Activated CD4-positive, alpha-beta memory T cell treated with anti-CD3 and anti-CD28 coated beads for 36 hours (primary cell): Measurements from ENCODE around the gene TMCC3. TPM values are rescaled to one million over a fixed set of nuclear protein-coding genes. Genes with fewer than 3 reads are reported as not detected.
A peak's percentile ranks its signal among the peaks of the same experiment; 100 is the strongest.

ENCODE experiments used
- CTCF ChIA-PET: fragments of 350-600 bp; sonication (Branson Sonifier 250); formaldehyde crosslinking; loops from one replicate; lab custom pipeline; 2021; ENCODE audit warnings: antibody characterized with exemption, inconsistent platforms; lab: Charles Lee
- POLR2A ChIA-PET: fragments of 350-600 bp; sonication (Branson Sonifier 250); formaldehyde crosslinking; loops from one replicate; lab custom pipeline; 2021; ENCODE audit warnings: antibody characterized with exemption; lab: Charles Lee
- DNase-seq: peaks from one replicate; pipeline ENCODE4 v3.0.0-alpha.2; 2020
- H3K27ac Mint-ChIP-seq: one replicate; pipeline ENCODE4 v1.8.0; 2021; ENCODE audit warnings: mixed read lengths
- H3K27me3 Mint-ChIP-seq: one replicate; pipeline ENCODE4 v1.8.0; 2021; ENCODE audit warnings: mixed read lengths
- H3K36me3 Mint-ChIP-seq: one replicate; pipeline ENCODE4 v1.8.0; 2021; ENCODE audit warnings: mixed read lengths
- H3K4me1 Mint-ChIP-seq: one replicate; pipeline ENCODE4 v1.8.0; 2021; ENCODE audit warnings: low read depth, mixed read lengths
- H3K4me3 Mint-ChIP-seq: one replicate; pipeline ENCODE4 v1.8.0; 2021; ENCODE audit warnings: mild to moderate bottlenecking, mixed read lengths
- H3K9me3 Mint-ChIP-seq: one replicate; pipeline ENCODE4 v1.8.0; 2021; ENCODE audit warnings: mixed read lengths
- intact Hi-C: fragments of 100-400 bp; cut with micrococcal nuclease; formaldehyde crosslinking; loops from one replicate; pipeline ENCODE4 v1.15.1; 2023
- total RNA-seq, 2 experiments: library from RNA; stranded (reverse); gene quantifications; one replicate each; pipeline ENCODE4 v1.2.3, GENCODE V29; 2021

TMCC3 gene
- total RNA-seq, 2 experiments from 2014 or later = 0.36 to 0.43 TPM

DNA sequence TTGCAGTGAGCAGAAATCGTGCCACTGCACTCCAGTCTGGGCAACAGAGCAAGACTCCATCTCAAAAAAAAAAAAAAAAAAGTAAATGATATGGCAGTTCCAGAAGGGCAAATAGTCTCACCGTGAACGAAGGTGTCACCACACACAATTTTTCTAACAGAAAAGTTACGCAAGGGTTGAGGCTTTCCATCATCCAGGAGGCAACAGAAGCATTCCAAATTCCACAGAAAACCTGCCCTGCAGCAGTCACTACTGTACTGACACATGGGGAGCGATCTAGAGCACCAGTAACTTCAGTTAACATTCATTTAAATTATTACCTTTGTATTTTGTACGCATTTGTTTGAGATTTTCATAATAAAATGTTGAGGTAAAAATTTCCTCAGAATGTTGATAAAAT lies 24.8 kb downstream of the TMCC3 start:
- ChIA-PET POLR2A (no interaction called here), CTCF (no interaction called here)
- Mint-ChIP-seq H3K27me3 (no peaks in the 10 kb centered on the region), H3K36me3 (no peaks in the 10 kb centered on the region), H3K27ac (no peak overlapping the region), H3K4me3 (no peak overlapping the region), H3K9me3 (peaks cover 2% of the 10 kb centered on the region), H3K4me1 (peaks cover 16% of the 10 kb centered on the region)
- DNase-seq = no peak
- intact Hi-C loops = no loop called here

DNA sequence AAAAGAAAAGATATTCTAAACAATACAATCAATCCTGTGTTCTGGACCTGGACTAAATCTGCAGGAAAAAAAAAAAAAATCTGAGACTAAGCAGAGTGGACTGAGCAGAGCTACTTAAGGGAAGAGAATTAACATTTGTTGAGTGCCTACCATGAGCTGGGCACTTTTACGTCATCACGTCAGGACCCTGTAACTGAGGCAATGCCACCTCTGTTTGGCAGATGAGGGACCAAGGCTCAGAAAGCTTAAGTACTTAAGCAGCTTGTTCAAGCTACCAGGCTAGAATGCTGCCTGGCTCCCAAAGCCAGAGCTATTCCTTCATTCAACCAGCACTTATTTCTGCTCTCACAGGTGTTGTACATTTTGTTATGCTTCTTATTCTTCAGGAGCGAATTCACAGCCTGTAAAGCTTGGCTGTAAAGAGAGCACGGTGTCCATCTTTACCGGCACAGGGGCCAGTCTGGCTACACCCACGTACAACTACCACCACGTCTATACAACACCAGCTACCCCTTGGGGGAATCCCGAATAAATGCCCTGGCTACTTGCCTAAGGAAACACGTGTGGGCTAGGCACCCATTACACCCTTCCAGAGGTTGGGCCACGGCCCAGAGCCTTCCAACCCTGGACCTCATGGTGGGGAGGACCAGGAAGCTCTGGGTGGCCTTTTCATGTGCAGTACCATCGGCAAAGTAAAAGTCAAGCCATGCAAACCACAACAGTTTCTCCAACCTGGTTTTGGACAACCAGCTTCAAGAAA lies 27.0 kb downstream of the TMCC3 start:
- CTCF ChIA-PET = interaction anchor here (0.7 to 1.4 kb wide), 3 partner anchors 14 to 19 kb away, joined by 3 to 5 read pairs (median 3); no protein-coding TSS in a partner anchor
- Mint-ChIP-seq H3K36me3 (no peaks in the 10 kb centered on the region), H3K27me3 (no peaks in the 10 kb centered on the region), H3K9me3 (peaks cover 2% of the 10 kb centered on the region), H3K4me1 (peaks cover 22% of the 10 kb centered on the region), H3K27ac (no peak overlapping the region), H3K4me3 (no peak overlapping the region)
- DNase-seq = no peak
- POLR2A ChIA-PET = interaction anchor here (0.6 kb wide), 1 partner anchor 51 kb away, joined by 3 read pairs; no protein-coding TSS in a partner anchor
- intact Hi-C loops = loop anchor here (5.0 kb wide), 1 partner anchor 479 kb away; no protein-coding TSS in a partner anchor

DNA sequence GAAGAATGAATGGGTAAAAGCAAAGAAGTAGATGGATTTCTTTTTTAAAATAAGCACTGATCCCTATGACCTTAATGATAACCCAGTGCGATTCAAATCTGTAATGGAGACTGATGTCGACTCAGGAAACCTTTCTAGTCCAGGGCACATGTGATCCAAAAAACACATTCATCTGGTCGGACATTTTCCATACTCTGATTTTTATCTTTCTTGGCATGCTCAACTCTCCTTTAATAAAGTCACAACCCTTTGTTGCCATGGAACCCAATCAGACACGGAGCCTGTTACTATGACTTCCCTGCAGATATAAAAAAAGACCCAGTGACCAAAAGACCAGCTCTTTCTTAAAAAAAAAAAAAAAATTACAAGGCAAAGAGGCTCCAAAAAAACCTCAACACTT lies 27.9 kb downstream of the TMCC3 start:
- Mint-ChIP-seq H3K27me3 (no peaks in the 10 kb centered on the region), H3K4me3 (no peak overlapping the region), H3K36me3 (no peaks in the 10 kb centered on the region), H3K27ac (no peak overlapping the region), H3K9me3 (peaks cover 2% of the 10 kb centered on the region), H3K4me1 (peaks cover 22% of the 10 kb centered on the region)
- DNase-seq = no peak
- ChIA-PET CTCF (interaction anchor here (0.7 to 1.4 kb wide), 3 partner anchors 13 to 19 kb away, joined by 3 to 5 read pairs (median 3); no protein-coding TSS in a partner anchor), POLR2A (interaction anchor here (1.5 kb wide), 1 partner anchor 18 kb away, joined by 4 read pairs; no protein-coding TSS in a partner anchor)
- intact Hi-C loops = loop anchor here (5.0 kb wide), 1 partner anchor 480 kb away; no protein-coding TSS in a partner anchor

DNA sequence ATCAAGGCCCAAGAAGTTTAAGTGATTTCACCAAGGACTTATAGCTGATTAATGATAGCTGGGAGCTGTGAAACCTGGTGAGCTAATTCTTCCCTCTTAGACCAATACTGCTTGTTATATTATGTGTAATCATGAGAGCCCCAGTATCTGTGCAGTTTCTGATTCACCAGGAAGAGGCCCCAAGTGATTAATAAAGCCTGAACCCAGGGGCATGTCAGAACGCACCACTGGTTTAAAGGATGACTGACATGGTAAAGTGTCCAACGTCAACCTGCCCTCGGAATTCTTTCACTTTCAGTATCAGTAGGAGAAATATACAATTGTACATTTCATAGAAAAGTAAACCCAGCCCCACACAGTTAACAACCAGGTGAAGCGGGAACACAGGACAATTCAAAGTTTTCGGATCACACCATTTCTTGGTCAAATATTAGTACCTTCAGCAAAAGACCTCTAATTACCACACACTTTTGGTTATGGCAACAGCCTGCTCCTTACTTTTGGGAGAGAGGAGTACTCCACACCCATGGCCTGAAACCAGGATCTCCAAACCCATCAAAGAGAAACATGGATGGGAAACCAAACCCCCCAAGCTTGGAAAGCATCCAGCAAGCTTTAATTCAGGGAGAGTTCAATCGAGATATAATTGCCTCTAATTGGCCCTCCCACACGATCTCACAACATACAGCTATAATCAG lies 28.5 kb downstream of the TMCC3 start:
- peak overlapping the region; percentile 56 for H3K27ac Mint-ChIP-seq
- H3K4me1 Mint-ChIP-seq = peaks cover 22% of the 10 kb centered on the region
- peak; percentile 67 for DNase-seq
- CTCF ChIA-PET = interaction anchor here (1.7 to 1.8 kb wide), 2 partner anchors 18 to 19 kb away, joined by 9 read pairs; no protein-coding TSS in a partner anchor
- H3K4me3 Mint-ChIP-seq = peak overlapping the region; percentile 23
- no peaks in the 10 kb centered on the region for H3K36me3 Mint-ChIP-seq
- H3K9me3 Mint-ChIP-seq = peaks cover 2% of the 10 kb centered on the region
- intact Hi-C loops = loop anchor here (1.0 to 5.0 kb wide), 5 partner anchors 18 to 480 kb away; no protein-coding TSS in a partner anchor
- POLR2A ChIA-PET = interaction anchor here (1.0 to 1.5 kb wide), 2 partner anchors 19 to 413 kb away, joined by 3 to 4 read pairs; no protein-coding TSS in a partner anchor
- no peaks in the 10 kb centered on the region for H3K27me3 Mint-ChIP-seq

DNA sequence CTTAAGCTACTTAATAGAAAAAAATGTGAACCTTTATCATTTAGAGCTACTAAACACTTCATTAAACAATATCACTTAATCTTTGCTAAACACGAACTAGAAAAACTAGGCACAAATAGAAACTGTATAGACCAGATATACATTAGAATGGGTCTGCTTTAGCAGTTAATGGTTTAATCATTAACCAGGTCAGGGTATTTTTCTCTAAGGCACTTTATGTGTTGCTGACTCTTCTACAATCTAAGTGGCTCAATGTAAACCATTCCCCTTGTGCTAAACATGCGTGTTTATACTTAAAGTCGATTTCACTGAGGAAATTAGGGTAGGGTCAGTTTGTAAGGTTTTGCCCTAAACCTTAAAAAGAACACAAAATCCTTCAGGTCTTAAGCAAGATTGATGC lies 29.7 kb downstream of the TMCC3 start:
- CTCF ChIA-PET = interaction anchor here (1.7 to 1.8 kb wide), 2 partner anchors 16 to 20 kb away, joined by 9 read pairs; no protein-coding TSS in a partner anchor
- Mint-ChIP-seq H3K4me1 (peaks cover 22% of the 10 kb centered on the region), H3K27me3 (no peaks in the 10 kb centered on the region), H3K27ac (no peak overlapping the region), H3K36me3 (no peaks in the 10 kb centered on the region), H3K9me3 (no peaks in the 10 kb centered on the region), H3K4me3 (no peak overlapping the region)
- POLR2A ChIA-PET = interaction anchor here (0.6 to 0.8 kb wide), 2 partner anchors 16 to 20 kb away, joined by 3 read pairs; no protein-coding TSS in a partner anchor
- intact Hi-C loops = loop anchor here (1.0 to 5.0 kb wide), 5 partner anchors 20 to 482 kb away; no protein-coding TSS in a partner anchor
- no peak for DNase-seq

DNA sequence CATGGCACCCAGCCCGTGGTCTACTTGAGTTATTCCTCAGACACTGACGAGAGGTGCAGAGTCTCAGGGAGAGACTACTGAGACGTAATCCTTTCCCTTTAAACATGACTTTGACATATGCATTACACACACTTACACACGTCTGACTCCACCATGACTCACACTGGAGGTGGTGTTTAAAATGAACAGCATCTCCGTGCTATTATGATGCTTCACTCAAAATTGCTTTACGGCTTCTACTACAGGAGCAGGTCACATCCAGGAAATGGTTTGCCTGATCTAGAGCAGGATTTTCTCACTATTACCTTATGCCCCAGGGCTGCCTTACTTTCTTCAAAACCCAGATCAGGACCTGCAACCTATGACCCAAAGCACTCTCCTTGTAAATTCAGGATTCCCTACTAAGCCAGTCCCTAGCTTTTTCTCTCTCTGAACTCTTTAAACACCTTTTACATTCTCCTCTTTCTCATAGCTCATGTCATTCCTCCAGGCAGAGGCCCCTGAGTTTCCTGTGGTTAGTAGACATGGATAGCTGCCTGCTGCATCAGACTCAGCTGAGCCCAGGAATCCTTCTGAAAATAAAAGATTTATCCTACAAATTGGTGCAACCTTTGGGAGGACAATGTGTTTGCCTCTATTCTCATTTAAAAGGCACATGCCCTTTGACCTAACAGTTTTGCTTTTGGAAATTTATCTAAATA lies 31.2 kb downstream of the TMCC3 start:
- Mint-ChIP-seq H3K27ac (no peak overlapping the region), H3K27me3 (peaks cover 4% of the 10 kb centered on the region), H3K4me3 (no peak overlapping the region), H3K36me3 (no peaks in the 10 kb centered on the region), H3K9me3 (no peaks in the 10 kb centered on the region), H3K4me1 (peaks cover 22% of the 10 kb centered on the region)
- ChIA-PET CTCF (interaction anchor here (0.7 kb wide), 1 partner anchor 11 kb away, joined by 6 read pairs; no protein-coding TSS in a partner anchor), POLR2A (no interaction called here)
- intact Hi-C loops = loop anchor here (5.0 kb wide), 1 partner anchor 383 kb away; the partner anchor contains the start of gene NDUFA12
- DNase-seq = peak; percentile 58

DNA sequence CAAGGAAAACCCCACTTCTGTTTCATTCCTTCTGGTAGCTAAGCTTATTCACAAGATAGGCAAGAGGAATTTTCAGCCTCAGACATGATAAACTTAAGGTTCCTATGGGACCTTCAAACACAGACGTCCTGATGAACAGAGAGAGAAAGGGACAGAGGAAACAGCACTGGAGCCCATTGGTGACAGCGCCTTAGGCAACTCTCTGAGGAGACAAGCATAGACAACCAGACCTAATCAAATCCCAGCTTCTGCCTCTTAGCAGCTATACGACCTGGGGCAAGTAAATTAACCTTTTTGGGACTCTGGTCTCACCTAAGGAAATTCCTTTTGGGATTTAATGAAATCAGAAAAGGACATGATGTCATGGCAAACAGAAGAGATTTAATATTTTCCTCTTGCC lies 33.3 kb downstream of the TMCC3 start:
- H3K36me3 Mint-ChIP-seq = no peaks in the 10 kb centered on the region
- H3K4me3 Mint-ChIP-seq = no peak overlapping the region
- peaks cover 4% of the 10 kb centered on the region for H3K27me3 Mint-ChIP-seq
- peaks cover 17% of the 10 kb centered on the region for H3K4me1 Mint-ChIP-seq
- intact Hi-C loops = loop anchor here (5.0 kb wide), 1 partner anchor 385 kb away; the partner anchor contains the start of gene NDUFA12
- no peak overlapping the region for H3K27ac Mint-ChIP-seq
- CTCF ChIA-PET = no interaction called here
- POLR2A ChIA-PET = no interaction called here
- no peaks in the 10 kb centered on the region for H3K9me3 Mint-ChIP-seq
- no peak for DNase-seq

DNA sequence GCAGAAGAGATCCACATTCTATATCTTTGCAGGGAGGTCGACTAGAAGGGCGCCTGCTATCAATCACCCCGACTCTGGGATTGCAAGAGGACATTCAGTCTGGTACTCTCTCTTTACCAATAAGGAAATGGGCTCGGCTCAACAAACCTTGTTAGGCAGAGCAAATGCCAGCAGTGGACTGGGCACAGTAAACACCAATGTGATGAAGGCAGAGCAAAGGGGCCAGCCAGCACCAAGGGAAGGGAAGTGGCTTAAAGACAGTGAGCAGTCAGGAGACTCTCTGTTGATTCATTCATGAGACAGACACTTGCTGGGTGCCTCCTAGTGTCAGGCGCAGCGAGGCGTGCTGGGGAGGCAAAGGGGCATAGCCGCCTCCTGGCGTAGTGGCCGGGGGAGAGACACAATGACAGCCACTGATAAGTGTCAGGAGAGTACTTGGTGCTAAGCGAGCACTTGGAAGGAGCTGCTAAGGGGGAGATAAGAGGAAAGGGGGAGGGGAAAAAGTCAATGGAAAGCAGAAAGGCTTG lies 34.1 kb downstream of the TMCC3 start:
- peaks cover 4% of the 10 kb centered on the region for H3K27me3 Mint-ChIP-seq
- H3K4me3 Mint-ChIP-seq = no peak overlapping the region
- no peak for DNase-seq
- peaks cover 9% of the 10 kb centered on the region for H3K4me1 Mint-ChIP-seq
- ChIA-PET POLR2A (no interaction called here), CTCF (no interaction called here)
- no peaks in the 10 kb centered on the region for H3K9me3 Mint-ChIP-seq
- intact Hi-C loops = loop anchor here (5.0 kb wide), 1 partner anchor 386 kb away; the partner anchor contains the start of gene NDUFA12
- no peak overlapping the region for H3K27ac Mint-ChIP-seq
- no peaks in the 10 kb centered on the region for H3K36me3 Mint-ChIP-seq

DNA sequence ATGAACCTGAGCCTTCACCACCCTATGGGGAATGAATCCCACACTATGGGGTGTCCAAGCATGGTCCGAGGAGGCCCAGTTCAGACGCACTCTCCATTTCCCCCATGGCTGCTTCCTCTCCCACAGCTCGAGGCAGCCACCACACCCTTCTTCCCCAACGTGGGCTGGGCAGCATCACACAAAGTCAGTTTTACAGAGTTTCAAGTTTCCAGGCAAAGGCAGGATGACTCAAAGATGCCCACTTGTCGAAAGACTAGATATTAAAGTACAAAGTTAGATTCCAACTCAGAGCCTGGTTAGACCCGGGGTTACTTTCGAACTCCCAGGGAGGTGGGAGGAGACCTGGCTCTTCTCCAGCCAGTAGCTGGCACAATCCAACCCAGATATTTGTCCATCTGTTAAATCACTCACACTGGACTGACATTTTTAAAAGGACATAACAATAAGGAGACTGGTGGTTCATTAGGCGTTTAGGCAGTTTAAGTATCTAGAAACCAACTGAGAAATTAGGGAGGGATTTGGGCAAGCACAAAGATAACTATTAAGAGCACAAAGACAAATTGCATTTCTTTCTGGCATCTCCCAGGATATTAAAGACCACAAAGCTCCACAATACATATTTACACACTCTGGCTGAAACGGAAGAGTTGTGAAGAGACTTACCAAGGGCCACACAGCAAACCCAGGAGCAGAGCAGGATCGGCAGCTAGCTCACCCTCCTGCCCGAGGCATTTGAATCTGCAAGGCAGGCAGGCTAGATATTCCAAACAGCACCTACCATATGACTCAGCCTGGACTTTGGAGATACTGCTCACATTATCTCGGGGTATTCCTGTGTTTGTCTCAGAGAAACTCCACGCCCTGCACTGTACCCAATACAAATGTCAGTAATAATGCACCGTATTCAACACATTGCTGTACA lies 34.8 kb downstream of the TMCC3 start:
- H3K27ac Mint-ChIP-seq = no peak overlapping the region
- H3K4me1 Mint-ChIP-seq = peaks cover 6% of the 10 kb centered on the region
- no peak for DNase-seq
- H3K27me3 Mint-ChIP-seq = peaks cover 4% of the 10 kb centered on the region
- intact Hi-C loops = loop anchor here (5.0 kb wide), 1 partner anchor 387 kb away; the partner anchor contains the start of gene NDUFA12
- ChIA-PET CTCF (interaction anchor here (0.5 kb wide), 1 partner anchor 83 kb away, joined by 4 read pairs; no protein-coding TSS in a partner anchor), POLR2A (no interaction called here)
- H3K4me3 Mint-ChIP-seq = no peak overlapping the region
- no peaks in the 10 kb centered on the region for H3K9me3 Mint-ChIP-seq
- no peaks in the 10 kb centered on the region for H3K36me3 Mint-ChIP-seq

DNA sequence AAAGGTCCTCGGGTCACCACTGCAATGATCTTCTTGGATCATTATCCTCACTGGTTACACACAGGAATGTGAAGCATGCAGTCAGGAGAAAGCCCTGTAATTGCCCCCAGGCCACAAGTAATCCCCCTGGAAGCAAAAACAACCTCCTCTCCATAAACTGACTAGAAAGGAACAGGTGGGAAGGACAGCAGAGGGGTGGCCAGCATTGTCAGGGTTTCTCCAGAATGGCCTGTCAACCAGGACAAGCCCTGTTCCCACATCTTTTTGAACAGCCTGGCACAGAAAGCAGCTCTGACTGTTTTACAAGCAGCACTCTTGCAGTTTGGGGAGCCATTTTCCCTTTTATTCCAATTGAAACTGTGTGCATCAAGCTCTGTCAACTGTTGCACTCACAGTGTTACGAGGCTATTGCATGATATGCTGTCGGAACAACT lies 36.1 kb downstream of the TMCC3 start:
- no peak overlapping the region for H3K4me3 Mint-ChIP-seq
- no peaks in the 10 kb centered on the region for H3K9me3 Mint-ChIP-seq
- no peak for DNase-seq
- CTCF ChIA-PET = no interaction called here
- no peak overlapping the region for H3K27ac Mint-ChIP-seq
- peaks cover 3% of the 10 kb centered on the region for H3K4me1 Mint-ChIP-seq
- intact Hi-C loops = no loop called here
- peaks cover 6% of the 10 kb centered on the region for H3K27me3 Mint-ChIP-seq
- POLR2A ChIA-PET = no interaction called here
- no peaks in the 10 kb centered on the region for H3K36me3 Mint-ChIP-seq
